Measurements from ENCODE around the gene ZNF701. TPM values are rescaled to one million over a fixed set of nuclear protein-coding genes. Genes with fewer than 3 reads are reported as not detected.

Gene ZNF701
- total and polyA plus RNA-seq, 2 of the 13 experiments (the other 11 are each of a cell fraction or from before 2014, with no cell fraction given): 4.5 to 6.3 TPM

- no peak for TF ChIP-seq GABPA (IDR thresholded peaks at IDR 0.05; ENCODE audit: low read depth, low read length)
- TF ChIP-seq GABPA (CRISPR knock-in tag; IDR thresholded peaks at IDR 0.05; ENCODE audit: low read depth): no peak
- no peak for TF ChIP-seq JUND (CRISPR knock-in tag; IDR thresholded peaks at IDR 0.05)
- TF ChIP-seq REXO4 (CRISPR knock-in tag; IDR thresholded peaks at IDR 0.05; ENCODE audit: borderline replicate concordance): no peak
- TF ChIP-seq ZNF614 (CRISPR knock-in tag; IDR thresholded peaks at IDR 0.05; ENCODE audit: borderline replicate concordance): no peak
- TF ChIP-seq, protein P1, sequence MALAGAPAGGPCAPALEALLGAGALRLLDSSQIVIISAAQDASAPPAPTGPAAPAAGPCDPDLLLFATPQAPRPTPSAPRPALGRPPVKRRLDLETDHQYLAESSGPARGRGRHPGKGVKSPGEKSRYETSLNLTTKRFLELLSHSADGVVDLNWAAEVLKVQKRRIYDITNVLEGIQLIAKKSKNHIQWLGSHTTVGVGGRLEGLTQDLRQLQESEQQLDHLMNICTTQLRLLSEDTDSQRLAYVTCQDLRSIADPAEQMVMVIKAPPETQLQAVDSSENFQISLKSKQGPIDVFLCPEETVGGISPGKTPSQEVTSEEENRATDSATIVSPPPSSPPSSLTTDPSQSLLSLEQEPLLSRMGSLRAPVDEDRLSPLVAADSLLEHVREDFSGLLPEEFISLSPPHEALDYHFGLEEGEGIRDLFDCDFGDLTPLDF (CRISPR knock-in tag; IDR thresholded peaks at IDR 0.05): 0 out of 2 replicates have a peak, but pooled peaks have one; percentile 41
Observed at GRCh38 chr19:52570000-52570861, at the start of gene ZNF701 (continued).

DNA sequence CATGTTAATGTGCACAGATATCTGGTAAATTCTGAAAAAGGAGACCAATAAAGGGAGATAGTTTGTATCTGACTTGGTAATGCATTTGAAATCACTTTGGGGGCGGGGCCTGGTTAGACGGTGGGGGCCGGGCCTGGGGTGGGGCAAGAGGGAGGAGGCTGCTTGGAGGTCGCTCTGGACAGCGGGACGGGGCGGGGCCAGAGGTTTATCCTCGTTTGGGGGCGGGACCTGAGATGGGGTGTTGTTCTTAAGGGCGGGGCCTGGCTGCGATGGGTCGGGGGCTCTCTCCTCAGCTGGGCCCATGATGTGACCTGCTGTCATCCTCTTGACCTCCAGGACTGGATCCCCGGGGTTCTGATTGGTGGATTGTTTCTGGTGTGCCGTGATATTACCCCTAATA lies 47.5 kb upstream of the ZNF701 start:
- Histone ChIP-seq H3K4me2 (ENCODE audit: low read depth, low read length) (no peak overlapping the region), H3K36me3 (replicated peaks in 1 of 2; ENCODE audit: control insufficient read depth in 1 of 2, insufficient read depth in 2 of 2, low read length in 2 of 2) (no peaks in the 10 kb centered on the region), H3K4me3 (replicated peaks in 1 of 3; ENCODE audit: insufficient read depth in 1 of 3, low read depth in 2 of 3, low read length in 3 of 3) (no peak overlapping the region), H4K20me1 (ENCODE audit: insufficient read depth, low read length) (no peaks in the 10 kb centered on the region), H3K79me2 (ENCODE audit: insufficient read depth, low read length) (no peaks in the 10 kb centered on the region), H3K27me3 (ENCODE audit: control insufficient read depth in 1 of 2, insufficient read depth in 2 of 2, low read length in 2 of 2) (no peaks in the 10 kb centered on the region; a peak in 1 of 5 replicates), H3K27ac (ENCODE audit: extremely low read length, insufficient read depth, low read length) (no peak overlapping the region), H2AFZ (ENCODE audit: low read length) (no peak overlapping the region), H3K9ac (ENCODE audit: insufficient read depth, low read depth, low read length) (no peak overlapping the region), H3K4me1 (ENCODE audit: insufficient read depth, low read length) (peaks cover 14% of the 10 kb centered on the region; the same call in 1 of the 2 replicates), H3K9me3 (ENCODE audit: low read length) (peaks cover 6% of the 10 kb centered on the region; the same call in 1 of the 2 replicates)
- FAIRE-seq: no peak
- BruUV-seq (replicated peaks): no TSS peak
- intact Hi-C loops (cut with micrococcal nuclease; ENCODE audit: unreplicated experiment) (no loop called here), in situ Hi-C loops (cut with HindIII; ENCODE audit: extremely low pct_ligation_motif_present, low pct_unique_long_range_greater_than_20kb) (no loop called here)
- WGBS (ENCODE audit: low lambda C conversion rate): 55% methylated on average over 8 of the region's 14 CpGs
- ATAC-seq: no peak
- POLR2A ChIA-PET: interaction anchor here (1.6 kb wide), 1 partner anchor 124 kb away, joined by 3 read pairs; no protein-coding TSS in a partner anchor
- CTCF ChIA-PET (ENCODE audit: low intra/inter-chr PET ratio, low total read pairs): no interaction called here
- DNase-seq (ENCODE audit: low spot score): no peak
- TF ChIP-seq ZNF883 (CRISPR knock-in tag; IDR thresholded peaks at IDR 0.05; ENCODE audit: not compliant biosample characterization): no peak
- TF ChIP-seq SNAI1 (CRISPR knock-in tag; IDR thresholded peaks at IDR 0.05; ENCODE audit: borderline replicate concordance): no peak
- no peak for TF ChIP-seq DZIP1 (CRISPR knock-in tag; IDR thresholded peaks at IDR 0.05)
- TF ChIP-seq ZNF260 (CRISPR knock-in tag; IDR thresholded peaks at IDR 0.05; ENCODE audit: borderline replicate concordance, low read depth): no peak
- TF ChIP-seq, protein P2, sequence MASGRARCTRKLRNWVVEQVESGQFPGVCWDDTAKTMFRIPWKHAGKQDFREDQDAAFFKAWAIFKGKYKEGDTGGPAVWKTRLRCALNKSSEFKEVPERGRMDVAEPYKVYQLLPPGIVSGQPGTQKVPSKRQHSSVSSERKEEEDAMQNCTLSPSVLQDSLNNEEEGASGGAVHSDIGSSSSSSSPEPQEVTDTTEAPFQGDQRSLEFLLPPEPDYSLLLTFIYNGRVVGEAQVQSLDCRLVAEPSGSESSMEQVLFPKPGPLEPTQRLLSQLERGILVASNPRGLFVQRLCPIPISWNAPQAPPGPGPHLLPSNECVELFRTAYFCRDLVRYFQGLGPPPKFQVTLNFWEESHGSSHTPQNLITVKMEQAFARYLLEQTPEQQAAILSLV (CRISPR knock-in tag; IDR thresholded peaks at IDR 0.05; ENCODE audit: borderline replicate concordance): no peak
- TF ChIP-seq, protein P3, sequence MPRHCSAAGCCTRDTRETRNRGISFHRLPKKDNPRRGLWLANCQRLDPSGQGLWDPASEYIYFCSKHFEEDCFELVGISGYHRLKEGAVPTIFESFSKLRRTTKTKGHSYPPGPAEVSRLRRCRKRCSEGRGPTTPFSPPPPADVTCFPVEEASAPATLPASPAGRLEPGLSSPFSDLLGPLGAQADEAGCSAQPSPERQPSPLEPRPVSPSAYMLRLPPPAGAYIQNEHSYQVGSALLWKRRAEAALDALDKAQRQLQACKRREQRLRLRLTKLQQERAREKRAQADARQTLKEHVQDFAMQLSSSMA (CRISPR knock-in tag; IDR thresholded peaks at IDR 0.05): no peak
- no peak for TF ChIP-seq IKZF5 (CRISPR knock-in tag; IDR thresholded peaks at IDR 0.05)
- TF ChIP-seq PCBP2 (optimal IDR thresholded peaks at IDR 0.05; ENCODE audit: low read depth, low read length, poor library complexity, severe bottlenecking): no peak

Measured in HepG2 (cell line).